Left renal cortex interstitium (tissue), 4 donors: Measurements from ENCODE around the gene DAD1. TPM values are rescaled to one million over a fixed set of nuclear protein-coding genes. Genes with fewer than 3 reads are reported as not detected.
"Not testable (repeated sequence)": the region's sequence is repeated elsewhere in the genome, so short reads cannot be mapped to it uniquely, and the experiment has no call there.

Experiments
- DNase-seq, 4 donors: peaks; one replicate each; pipeline ENCODE4 v3.0.0-alpha.2; 2013; ENCODE audit warnings: low read depth in 4 of 4, low spot score in 2 of 4, missing footprints in 1 of 4
- polyA plus RNA-seq, 4 donors: library from polyadenylated mRNA; unstranded; fragments of 120-200 nt; gene quantifications; one replicate each; pipeline ENCODE4 v1.2.1, GENCODE V29; 2013; ENCODE audit not compliant: insufficient read length in 4 of 4

DAD1 gene
- polyA plus RNA-seq, 4 donors: 239 to 305 (median 248) TPM

DNA sequence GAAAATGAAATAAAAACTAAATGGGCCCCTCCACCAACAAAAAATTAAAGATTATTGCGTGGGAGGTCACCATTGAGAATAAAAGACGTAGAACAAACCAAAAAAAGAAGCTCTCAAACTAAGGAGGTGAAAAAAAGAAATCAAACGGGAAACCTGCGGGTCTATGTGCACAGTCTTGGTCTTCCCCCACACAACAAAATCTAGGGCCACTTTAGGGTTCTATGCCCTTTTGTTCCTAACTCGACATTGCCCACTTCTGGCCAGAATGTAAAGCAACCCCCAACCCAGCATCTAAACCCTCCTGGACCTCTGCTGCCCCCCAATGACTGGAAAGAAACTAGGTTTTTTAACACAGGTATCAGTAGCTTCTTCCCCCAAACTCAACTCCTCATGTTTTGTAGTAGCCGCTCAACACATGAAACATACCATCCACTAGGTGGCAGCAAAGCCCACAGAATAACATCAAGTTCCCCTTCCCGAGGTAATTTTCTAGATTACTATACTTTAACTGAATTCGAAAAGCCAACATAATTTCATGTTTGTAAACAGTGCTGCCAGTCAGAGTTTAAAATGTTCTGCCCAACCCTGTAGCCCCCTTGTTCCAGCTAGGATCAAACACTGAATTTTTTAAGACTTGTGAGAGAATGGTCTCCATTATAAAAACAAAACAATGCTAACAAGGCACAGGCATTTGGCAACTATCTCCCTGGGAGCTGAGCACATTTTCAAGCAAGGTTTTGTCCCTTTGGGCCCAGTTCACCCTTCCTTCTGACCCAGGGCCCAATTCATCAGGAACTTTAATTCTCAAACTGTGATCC is 18.7 kb downstream of the DAD1 start:
- DNase-seq: peak in 2 of 4 donors; percentile 76 to 92

DNA sequence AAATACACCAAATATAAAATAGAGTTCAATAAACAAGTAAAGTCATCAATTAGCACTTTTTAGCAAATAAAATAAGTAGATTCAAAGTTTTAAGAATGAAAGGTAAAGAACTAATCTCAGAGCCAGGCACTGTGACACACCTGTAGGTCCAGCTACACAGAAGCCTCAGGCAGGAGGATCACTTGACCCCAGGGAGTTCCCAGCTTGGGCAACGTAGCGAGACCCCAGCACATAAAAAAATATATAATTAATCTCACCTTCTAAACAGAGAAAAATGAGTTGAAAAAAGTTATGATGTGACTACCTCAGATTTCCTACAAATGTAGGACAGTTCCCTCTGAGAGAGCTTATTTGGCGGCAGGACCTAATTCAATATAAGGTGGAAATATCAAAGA is 19.3 kb downstream of the DAD1 start:
- no peak for DNase-seq

- no peak for DNase-seq
Measured at GRCh38 chr14:22569106-22569736, 19.8 kb downstream of the DAD1 start.

GRCh38 chr14:22567437-22567836 is 21.6 kb downstream of the DAD1 start:
- no peak for DNase-seq

- DNase-seq: no peak
Measured at GRCh38 chr14:22566845-22567244, 22.2 kb downstream of the DAD1 start.

DNA sequence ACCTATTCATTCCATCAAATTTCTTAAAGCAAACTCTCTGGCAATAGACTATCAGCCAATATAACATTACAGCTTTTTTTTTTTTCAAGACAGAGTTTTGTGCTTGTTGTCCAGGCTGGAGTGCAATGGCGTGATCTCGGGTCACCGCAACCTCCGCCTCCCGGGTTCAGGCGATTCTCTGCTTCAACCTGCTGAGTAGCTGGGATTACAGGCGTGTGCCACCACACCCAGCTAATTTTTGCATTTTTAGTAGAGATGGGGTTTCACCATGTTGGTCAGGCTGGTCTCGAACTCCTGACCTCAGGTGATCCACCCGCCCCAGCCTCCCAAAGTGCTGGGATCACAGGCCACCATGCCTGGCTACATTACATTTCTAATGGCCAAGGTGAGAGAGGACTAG is 22.8 kb downstream of the DAD1 start:
- not testable (repeated sequence) for DNase-seq

GRCh38 chr14:22565391-22565945 is 23.6 kb downstream of the DAD1 start:
- DNase-seq: no peak

GRCh38 chr14:22564463-22564862 is 24.6 kb downstream of the DAD1 start:
- no peak for DNase-seq

DNA sequence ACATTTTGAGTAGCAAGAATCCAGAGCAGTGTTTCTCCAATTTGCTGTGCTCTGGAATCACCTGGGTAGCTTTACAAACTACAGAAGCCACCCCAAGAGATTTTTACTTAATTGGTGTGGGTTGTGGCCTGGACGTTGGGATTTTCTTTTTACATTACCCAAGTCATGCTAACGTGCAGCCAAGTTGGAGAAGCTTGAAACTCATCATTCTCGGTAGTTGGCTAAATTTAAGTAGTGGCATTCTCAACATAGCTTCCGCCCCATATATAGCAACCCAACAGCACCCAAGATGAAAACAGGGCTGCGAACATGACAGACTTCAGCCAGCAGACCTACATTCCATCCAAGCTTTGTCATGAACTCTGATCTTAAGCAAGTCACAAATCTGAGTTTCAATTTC is 25.0 kb downstream of the DAD1 start:
- no peak for DNase-seq

- no peak for DNase-seq
Measured at GRCh38 chr14:22561661-22562579, 27.1 kb downstream of the DAD1 start.

GRCh38 chr14:22561366-22561660 is 27.7 kb downstream of the DAD1 start:
- DNase-seq: no peak

GRCh38 chr14:22560662-22561365 is 28.2 kb downstream of the DAD1 start:
- DNase-seq: no peak

DNA sequence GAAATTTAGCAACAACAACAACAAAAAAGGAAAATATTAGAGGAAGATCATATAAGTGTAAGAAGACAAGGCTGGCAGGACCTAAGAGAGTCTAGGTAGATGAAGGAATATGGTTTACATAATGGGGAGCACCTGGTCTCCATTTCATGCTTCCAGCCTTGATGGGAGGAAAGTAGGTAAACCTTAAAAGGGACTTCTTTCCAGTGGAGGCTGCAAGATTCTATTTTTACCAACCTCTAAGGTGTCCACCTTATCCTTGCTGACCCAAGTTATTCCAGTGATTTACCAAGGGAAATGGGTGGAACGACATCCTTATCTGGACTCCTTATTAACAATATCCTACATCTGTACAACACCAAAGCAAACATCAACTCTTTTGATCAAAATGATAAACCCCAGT is 30.0 kb downstream of the DAD1 start:
- DNase-seq: no peak

DNA sequence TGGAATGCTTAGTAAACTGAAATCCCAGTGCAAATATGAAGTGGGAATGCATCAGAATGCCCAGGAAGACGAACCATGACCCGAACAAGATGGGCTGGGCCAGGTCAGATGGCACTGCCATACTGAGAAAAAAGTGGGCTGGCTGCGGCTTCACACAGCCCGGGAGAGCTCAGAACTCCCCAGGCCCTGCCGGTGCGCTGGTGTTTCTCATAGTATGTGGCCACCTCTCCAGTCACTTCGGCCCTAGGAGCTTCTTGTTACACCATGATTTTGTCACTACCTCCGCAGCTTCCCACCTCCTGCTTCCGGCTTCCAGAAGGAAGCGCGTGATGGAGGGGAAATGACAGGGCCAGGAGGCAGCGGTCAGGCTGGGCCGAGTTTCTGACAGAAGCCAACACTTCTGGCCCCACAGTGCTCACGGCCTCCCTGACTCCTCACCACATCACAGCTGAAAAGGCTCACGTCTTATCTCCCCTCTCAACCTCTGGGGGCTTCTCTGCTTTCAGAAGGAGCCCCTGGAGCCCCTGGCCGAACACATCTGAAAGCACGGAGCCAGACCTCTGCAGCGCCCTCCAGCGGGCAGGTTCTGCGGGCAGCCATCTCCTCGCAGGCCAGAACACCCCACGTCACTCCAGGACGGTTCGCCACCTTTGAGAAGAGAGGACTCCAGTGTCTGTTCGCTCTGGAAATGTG is 30.7 kb downstream of the DAD1 start:
- no peak for DNase-seq

DNA sequence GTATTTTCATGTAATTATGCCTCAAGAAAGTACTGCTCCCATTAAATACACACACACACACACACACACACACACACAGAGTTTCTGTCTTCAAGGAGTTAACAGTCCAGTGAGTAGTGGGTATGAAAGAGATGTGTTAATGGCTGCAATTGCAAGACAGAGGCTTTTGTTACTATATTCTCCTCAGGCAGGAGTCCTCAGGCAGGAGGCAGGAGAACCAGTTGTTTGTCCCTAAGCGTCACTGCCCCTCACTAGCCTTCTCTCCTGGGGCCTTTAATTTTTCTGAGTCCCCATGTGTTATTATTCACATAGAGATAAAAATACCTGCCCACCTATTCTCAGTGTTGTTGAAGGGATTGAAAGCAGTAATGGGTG is 31.2 kb downstream of the DAD1 start:
- no peak for DNase-seq

DNA sequence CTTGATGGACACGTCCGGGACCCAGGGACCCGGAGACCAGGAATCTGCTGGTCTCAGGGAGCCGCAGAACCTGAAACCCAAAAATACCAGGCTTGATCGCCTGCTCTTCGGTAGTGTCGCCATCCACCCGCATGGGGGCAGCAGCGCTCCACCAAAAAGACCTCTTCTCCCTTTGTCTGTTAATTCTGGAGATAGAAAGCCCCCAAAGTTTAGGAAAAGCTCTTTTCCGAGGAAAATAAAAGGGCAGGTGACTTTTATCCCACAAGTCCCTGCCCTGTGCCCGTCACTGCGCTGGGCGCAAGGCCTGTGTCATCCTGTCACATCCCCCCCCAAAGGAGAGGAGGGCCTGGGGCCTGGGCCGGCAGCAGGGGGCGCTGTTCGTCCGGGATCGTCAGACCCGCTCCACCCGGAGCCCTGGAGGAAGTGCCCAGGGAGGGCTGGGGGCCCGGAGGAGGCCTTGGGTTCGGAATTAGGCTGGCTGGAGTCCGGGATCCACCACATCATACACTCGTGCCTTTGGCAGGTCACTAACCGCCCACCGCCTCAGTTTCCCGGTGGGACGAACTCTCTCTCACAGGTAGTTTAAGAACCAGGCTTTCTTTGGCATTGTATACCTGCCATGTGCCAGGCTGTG is 31.9 kb downstream of the DAD1 start:
- DNase-seq: peak in 3 of 4 donors; percentile 63 to 79 (median 64)

DNA sequence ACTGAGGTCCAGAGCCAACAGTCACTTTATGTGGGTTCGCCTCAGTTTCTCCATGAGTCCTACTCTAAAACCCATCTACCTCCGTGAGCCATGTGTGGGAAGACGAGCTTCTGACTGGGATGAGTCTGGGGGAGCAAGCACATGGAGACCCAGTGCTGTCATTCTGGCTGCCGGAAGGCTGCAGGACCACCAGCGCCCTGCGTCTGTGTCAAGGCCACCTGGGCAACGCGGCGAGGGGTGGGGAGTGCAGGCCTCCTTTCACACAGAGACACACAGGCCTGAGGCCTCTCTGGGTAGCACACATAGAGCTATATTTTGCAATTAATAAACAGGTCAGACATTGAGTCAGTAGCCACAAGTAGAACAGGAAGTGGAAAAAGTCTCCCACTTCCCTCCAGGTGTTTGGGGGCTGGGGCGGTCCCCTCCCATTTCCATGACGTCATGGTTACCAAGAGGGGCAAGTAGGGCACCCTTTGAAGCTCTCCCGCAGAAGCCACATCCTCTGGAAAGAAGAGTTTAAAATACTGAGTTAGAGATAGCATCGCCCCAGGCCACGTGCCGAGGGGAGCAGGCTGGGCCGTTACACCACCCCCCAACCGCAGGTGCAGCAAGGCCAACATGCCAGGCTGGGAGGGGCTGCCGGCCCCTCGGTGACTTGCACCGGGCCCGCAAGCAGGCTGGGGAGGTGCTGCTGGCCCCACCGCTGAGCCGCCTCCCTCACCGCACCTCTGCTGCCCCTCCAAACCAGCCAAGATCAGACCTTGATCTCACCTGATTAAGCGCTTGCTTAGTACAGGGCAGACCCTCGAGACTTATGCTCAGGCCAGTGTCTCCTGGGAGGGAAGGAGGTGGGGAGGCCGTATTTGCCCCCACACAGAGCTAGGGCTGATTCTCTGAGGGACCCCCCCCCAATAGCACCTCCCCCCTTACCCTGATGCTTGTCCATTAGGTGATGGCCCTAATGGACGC is 32.7 kb downstream of the DAD1 start:
- no peak for DNase-seq

- no peak for DNase-seq
Measured at GRCh38 chr14:22555384-22556011, 33.5 kb downstream of the DAD1 start.
